Measurements from ENCODE around the gene CTNNBL1.

- TF ChIP-seq CTCF (IDR thresholded peaks at IDR 0.05), result no peak
- TF ChIP-seq POLR2A (IDR thresholded peaks at IDR 0.05), result no peak
Measured at GRCh38 chr20:37649017-37649416, 44.8 kb upstream of the CTNNBL1 start.
